Erythroblast (primary cell): ENCODE results near the gene NEK3.

Source experiments
- GATA1 ChIP-seq: IDR thresholded peaks from 2 replicates; pipeline ENCODE4 v1.6.1; 2011; ENCODE audit warnings: low read depth, mild to moderate bottlenecking, control low read depth, low read length, moderate library complexity
- POLR2A ChIP-seq: IDR thresholded peaks from 2 replicates; pipeline ENCODE4 v1.6.1; 2011; ENCODE audit warnings: mild to moderate bottlenecking, low read length

GRCh38 chr13:52136763-52137162 is 22.6 kb downstream of the NEK3 start:
- TF ChIP-seq POLR2A (no peak), GATA1 (no peak)
